HEK293T (cell line): ENCODE results near the gene ARX.

Experiments
- ARNT ChIP-seq: fragments of 450-650 bp; IDR thresholded peaks from 2 replicates; pipeline ENCODE4 v1.6.1; 2017; ENCODE audit warnings: mild to moderate bottlenecking
- ELF4 ChIP-seq: fragments of 450-650 bp; IDR thresholded peaks from 2 replicates; pipeline ENCODE4 v1.6.1; 2017; ENCODE audit warnings: antibody characterized with exemption
- FOXA1 ChIP-seq: fragments of 450-650 bp; IDR thresholded peaks from 2 replicates; pipeline ENCODE4 v1.6.1; 2016; ENCODE audit warnings: mild to moderate bottlenecking
- FOXK2 ChIP-seq: fragments of 450-650 bp; IDR thresholded peaks from 2 replicates; pipeline ENCODE4 v1.6.1; 2016; ENCODE audit warnings: mild to moderate bottlenecking
- FOXM1 ChIP-seq: fragments of 450-650 bp; IDR thresholded peaks from 2 replicates; pipeline ENCODE4 v1.6.1; 2017; ENCODE audit warnings: mild to moderate bottlenecking, borderline replicate concordance
- HDGF ChIP-seq: fragments of 450-650 bp; IDR thresholded peaks from 2 replicates; pipeline ENCODE4 v1.6.1; 2017; ENCODE audit warnings: antibody characterized with exemption, borderline replicate concordance
- L3MBTL2 ChIP-seq: fragments of 450-650 bp; conservative IDR thresholded peaks from 2 replicates; pipeline ENCODE4 v1.6.1; 2016; ENCODE audit warnings: mild to moderate bottlenecking
- LEF1 ChIP-seq: fragments of 450-650 bp; IDR thresholded peaks from 2 replicates; pipeline ENCODE4 v1.6.1; 2017; ENCODE audit warnings: mild to moderate bottlenecking, borderline replicate concordance
- NFRKB ChIP-seq: fragments of 450-650 bp; IDR thresholded peaks from 2 replicates; pipeline ENCODE4 v1.6.1; 2016; ENCODE audit warnings: mild to moderate bottlenecking, moderate library complexity
- PKNOX1 ChIP-seq: fragments of 450-650 bp; IDR thresholded peaks from 2 replicates; pipeline ENCODE4 v1.6.1; 2016
- SP1 ChIP-seq: fragments of 450-650 bp; IDR thresholded peaks from 2 replicates; pipeline ENCODE4 v1.6.1; 2017
- SUZ12 ChIP-seq: fragments of 450-650 bp; IDR thresholded peaks from 2 replicates; pipeline ENCODE4 v1.6.1; 2016; ENCODE audit warnings: mild to moderate bottlenecking
- TARDBP ChIP-seq: fragments of 450-650 bp; IDR thresholded peaks from 2 replicates; pipeline ENCODE4 v1.6.1; 2016
- ZNF384 ChIP-seq: fragments of 450-650 bp; IDR thresholded peaks from 2 replicates; pipeline ENCODE4 v1.6.1; 2016

- TF ChIP-seq PKNOX1 (no peak), HDGF (no peak), ELF4 (no peak), ARNT (no peak), FOXA1 (no peak), SP1 (no peak), L3MBTL2 (no peak), TARDBP (no peak), ZNF384 (no peak), NFRKB (no peak), SUZ12 (no peak), LEF1 (no peak), FOXM1 (no peak), FOXK2 (no peak)
Observed at GRCh38 chrX:24987731-24988130, 28.0 kb downstream of the ARX start.
